GM19043 (cell line): ENCODE measurements around the gene B4GALT4.
"Not testable (repeated sequence)": the region's sequence is repeated elsewhere in the genome, so short reads cannot be mapped to it uniquely, and the experiment has no call there.

Source experiments
- ATAC-seq: cut with Tn5 transposase; IDR thresholded peaks from one replicate; pipeline ENCODE4 v1.9.1; 2021; ENCODE audit warnings: low read depth; ENCODE audit not compliant: unreplicated experiment

Gene B4GALT4, protein sequence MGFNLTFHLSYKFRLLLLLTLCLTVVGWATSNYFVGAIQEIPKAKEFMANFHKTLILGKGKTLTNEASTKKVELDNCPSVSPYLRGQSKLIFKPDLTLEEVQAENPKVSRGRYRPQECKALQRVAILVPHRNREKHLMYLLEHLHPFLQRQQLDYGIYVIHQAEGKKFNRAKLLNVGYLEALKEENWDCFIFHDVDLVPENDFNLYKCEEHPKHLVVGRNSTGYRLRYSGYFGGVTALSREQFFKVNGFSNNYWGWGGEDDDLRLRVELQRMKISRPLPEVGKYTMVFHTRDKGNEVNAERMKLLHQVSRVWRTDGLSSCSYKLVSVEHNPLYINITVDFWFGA

DNA sequence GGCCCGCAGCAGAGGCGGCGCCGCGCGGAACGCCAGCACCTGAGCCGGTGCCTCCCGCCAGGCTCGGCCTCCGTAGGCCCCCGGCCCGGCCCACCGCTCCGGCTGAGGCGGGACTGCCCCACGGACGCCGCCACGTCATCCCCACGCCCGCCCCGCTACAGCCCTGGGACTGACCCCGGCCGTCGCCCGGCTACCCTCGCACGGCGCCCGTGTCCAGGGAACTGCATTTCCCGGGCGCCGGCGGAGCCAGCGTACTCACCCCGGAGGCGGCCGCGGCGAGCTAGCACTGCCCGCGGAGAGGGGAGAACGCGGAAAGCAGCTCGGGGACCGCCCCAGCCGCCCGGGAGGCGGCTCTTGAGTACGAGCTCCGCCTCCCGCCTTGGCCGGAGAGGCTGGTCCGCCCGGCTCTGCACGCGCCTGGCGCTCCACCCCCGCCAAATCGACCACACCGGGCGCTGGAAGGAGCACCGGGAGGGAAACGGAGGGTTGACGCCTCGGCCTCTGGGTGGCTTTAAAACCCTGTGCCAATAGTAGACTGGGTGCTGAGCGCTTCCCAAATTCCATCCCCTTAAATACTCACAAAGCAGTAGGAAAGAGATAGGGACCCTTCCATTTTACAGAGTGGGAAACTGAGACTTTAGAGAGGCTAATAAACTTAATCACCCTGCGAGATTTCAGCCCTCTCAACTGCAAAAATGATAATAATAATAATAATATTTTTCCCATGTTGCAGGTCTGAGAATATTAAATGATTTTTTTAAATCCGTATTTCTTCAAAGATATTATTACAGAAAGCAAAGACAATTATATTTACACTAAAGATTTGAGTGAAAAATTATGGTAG, at the start of gene B4GALT4:
Gene B4GALT4 (minus strand): TSS at position 288 of the 844 bp plus-strand sequence. CDS start 10,779 bp downstream, outside the sequence.
- peak; percentile 82 for ATAC-seq

DNA sequence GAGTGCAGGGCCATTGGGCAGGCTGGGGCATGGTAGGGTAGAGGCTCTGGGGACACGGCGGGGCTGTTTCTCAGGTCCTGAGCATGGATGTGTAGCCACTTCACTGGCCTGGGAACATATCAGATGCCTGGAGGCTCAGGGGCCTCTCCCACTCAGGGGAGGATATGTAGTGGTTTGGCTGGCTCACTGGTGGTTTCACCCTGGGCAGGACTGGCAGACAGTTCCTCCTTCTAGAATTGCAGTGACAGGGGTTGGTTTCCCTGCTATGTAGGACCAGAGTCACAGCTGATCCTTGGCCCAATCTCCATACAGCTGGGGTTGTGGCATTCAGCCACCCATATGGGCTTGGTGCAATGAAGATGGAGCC, 48.7 kb upstream of the B4GALT4 start:
- no peak for ATAC-seq

DNA sequence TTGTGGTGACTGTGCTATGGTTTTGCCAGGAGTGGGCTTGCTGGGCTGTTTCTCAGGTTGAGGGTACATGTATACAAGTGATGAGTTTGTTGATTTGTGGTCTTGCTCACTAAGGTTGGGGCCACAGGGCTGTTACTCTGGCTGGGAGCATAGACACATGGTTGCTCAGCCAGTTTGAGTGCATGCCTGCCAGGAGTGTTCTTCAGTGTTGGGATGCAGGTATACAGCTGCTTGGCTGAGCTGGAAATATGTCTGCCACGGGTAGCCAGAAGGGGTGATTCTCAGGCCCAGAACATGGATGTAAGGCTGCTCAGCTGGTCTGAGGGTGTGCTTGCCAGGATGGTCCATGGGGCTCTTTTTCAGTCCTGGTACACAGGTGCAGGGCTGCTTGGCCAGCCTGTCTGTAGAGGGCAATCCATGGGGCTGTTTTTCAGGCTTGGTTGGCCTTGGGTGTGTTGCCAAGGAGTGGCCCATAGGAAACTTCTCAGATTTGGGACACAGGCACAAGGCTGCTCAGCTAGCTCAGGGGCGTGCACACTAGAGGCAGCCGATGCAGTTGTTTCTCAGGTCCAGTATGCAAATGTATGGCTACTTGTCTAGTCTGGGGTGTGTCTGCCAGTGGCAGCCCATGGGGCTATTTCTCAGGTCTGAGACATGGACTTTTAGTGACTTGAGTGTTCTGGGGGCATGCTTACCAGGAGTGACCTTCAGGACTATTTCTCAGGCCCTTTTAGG, 48.2 kb upstream of the B4GALT4 start:
- no peak for ATAC-seq

DNA sequence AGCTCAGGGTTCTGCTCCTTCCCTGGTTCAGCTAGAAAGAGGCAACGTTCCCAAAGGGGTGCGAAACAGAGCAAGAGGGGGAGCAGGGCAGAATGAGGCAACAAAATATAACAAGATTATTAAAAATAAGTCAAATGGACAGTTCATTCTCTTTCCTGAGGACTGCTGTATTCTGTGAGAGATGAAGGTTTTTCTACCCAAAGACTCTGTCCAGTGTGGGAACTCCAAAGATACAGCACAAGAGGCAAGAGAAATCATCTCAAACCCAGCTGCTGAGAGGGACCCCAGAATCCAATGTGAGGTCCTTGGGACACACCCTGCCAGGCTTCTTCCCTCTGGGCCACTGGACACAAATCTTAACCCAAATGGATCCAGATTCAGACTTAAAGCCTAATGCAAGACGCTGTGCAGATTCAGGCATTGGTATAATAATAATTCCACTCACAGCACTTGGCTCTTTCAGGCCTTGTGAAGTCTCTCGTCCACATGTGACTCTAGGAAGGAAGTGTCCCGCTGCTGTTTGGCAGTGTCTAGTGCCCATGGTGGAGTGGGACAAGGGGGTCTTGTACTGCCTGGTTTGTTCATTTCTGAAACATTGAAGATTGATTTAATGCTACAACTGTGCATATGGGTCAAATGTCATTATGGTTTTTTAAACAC, 39.0 kb upstream of the B4GALT4 start:
- no peak for ATAC-seq

DNA sequence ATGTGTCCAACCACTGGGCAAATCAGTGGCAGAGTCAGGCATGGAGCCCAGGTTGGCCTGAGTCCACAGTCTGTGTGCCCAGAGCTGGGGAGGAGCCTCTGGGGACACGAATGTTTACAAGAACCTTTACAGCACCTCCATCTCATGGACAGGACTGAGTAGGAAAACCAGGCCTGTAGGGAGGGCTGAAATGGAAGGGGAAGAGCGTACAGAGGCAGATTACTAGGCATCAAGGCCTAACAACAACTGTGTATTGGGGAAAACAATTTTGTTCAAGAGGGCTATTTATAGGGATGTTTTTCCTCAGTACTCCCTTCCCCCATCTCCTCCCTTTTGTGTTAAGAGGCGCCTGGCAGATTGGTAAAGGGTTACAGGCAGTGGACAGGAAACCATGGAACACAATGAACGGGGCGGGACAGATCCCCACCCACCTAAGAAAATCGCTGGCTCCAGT, 38.5 kb upstream of the B4GALT4 start:
- no peak for ATAC-seq

DNA sequence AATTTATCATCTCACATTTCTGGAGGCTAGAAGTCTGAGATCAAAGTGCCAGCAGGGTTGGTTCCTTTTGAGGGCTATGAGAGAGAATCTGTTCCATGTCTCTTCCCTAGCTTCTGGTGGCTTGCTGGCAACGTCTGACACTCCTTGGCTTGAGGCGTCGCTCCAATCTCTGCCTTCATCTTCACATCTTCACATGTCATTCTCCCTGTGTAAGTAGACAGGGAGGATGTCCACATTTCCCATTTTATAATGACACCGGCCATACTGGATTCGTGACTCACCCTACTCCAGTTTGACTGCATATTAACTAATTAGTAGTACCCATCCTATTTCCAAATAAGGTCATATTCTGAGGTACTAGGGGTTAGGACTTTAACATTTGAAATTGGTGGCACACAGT, 36.0 kb upstream of the B4GALT4 start:
- no peak for ATAC-seq

DNA sequence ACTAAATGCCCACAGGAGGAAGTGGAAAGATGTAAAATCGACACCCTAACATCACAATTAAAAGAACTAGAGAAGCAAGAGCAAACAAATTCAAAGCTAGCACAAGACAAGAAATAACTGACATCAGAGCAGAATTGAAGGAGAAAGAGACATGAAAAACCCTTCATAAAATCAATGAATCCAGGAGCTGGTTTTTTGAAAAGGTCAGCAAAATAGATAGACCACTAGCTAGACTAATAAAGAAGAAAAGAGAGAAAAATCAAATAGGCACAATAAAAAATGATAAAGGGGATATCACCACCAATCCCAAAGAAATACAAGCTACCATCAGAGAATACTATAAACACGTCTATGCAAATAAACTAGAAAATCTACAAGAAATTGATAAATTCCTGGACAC, 29.5 kb upstream of the B4GALT4 start:
- not testable (repeated sequence) for ATAC-seq

DNA sequence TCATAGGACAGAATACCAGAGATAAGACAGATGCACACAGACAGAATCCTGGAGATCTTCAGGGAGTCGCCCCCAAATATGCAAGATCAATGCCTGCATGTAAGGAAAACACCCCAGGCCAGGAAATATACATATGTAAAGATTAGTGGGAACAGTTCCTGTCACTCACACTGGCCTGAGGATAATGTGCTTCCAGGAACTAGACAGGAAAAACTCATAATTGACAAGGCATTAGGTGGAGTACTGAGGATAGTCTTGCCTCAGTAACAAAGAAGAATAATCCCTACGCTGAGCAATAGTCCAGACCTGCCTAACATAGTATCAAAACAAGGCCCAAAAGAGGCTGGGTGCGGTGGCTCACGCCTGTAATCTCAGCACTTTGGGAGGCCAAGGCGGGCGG, 20.4 kb upstream of the B4GALT4 start:
- no peak for ATAC-seq

DNA sequence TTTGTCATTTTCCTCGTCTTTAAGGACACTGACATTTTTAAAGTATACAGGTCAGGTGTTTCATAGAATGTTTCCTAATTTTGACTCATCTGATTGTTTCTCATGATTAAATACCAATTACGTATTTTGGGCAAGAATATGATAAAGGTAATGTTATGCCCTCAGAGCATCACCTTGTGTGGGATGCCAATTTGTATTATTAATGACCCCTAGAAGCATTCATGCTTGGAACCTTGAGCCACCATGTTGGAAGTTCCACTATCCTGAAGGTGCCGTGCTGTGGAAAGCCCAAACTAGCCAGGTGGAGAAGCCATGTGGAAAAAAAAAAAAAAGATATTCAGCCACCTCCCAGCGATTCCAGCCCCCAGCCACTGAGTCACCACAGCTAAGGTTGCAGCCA, 19.1 kb upstream of the B4GALT4 start:
- ATAC-seq: no peak

DNA sequence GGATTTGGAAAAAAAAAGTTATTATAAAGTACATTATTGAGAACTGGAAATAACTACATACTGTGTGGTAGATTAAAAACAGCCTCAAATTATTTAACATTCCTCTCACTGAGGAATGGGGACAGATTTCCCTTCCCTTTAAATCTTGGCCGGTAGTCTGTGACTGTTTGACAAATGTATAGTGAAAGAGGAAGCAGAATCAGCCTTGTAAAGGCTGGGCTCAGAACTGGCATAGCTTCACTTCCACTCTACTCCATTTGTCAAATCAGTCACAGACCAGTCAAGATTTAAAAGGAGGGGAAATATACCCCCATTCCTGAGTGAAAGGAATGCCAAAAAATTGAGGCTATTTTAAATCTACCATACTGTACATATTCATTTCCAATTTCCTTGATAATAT, 18.2 kb upstream of the B4GALT4 start:
- peak; percentile 93 for ATAC-seq

DNA sequence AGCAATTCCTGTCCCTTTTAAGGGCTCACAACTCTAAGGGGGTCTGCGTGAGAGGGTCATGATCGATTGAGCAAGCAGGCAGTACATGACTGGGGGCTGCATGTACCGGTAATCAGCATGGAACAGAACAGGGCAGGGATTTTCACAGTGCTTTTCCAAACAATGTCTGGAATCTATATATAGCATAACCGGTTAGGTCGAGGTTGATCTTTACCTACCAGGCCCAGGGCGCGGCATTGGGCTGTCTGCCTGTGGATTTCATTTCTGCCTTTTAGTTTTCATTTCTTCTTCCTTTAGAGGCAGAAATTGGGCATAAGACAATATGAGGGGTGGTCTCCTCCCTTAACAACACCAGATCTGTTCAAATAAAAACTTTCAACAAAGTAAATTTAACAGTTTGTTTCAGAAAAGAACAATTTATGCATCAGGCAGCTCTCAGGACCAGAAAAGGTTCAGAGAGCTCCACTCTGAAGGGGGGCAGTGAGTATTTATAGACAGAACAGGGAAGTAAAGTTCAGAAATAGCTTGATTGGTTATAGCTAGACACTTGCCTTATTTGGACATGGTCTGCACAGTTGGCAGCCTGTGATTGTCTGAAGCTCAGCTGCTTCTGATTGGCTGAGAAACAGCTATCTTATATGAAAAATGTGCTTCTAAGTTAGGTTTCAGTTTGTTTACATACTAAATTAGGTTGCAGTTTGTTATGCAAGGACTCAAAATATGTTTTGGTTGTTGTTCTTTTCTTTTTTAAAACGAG, 17.2 kb upstream of the B4GALT4 start:
- peak; percentile 46 for ATAC-seq

DNA sequence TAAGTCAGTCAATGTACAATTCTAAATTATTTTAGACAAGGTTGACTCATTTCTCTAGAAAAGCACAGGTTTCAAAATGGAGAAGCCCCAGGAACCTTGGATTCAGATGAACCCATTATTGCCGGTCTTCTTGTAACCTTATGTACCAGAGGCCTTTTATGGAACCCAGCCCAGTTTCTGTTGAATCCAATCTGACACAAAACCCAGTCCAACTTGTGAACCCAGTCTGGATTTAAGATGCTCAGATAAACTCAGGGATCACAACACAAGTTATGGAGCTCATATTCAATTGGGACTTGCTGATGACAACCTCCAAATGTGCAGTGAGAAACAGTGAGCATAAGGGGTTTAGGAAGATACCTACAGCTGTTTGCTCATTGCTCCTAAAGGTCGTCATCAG, 16.4 kb upstream of the B4GALT4 start:
- ATAC-seq: no peak

DNA sequence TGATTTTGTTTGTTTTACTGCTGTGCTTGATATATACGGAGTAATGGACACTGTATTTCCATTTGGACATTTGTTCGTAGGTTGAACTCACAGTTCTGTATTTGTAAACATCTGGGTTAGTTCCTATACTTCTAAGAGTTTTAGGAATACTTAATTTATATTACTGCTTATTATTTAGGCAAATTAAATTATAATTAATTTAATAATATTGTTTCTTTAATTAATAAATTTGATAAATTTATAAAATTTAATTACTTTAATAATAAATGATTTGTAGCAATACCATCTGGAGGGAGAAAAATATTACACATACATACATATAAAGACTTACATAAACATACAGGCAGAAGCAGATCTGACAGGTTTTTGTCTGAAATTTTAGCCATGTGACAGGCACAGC, 14.5 kb upstream of the B4GALT4 start:
- no peak for ATAC-seq

DNA sequence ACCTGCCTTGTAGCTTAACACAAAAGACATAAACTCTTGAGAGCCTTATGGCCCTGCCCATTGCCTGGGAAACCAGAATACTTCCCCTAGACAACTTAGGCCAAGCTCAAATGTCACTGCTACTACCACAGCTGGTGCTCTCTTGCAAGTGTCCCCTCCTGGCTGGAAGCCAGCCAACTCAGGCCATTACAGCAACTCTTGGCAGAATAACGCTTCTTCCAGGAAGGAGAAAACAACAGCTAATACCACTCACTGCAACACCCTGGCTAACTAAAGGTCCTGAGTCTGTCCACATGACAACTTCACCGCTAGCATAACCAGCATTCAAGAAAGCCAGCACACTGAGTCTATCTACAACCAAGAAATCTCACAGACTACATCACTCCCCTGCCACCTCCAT, 5.1 kb upstream of the B4GALT4 start:
- ATAC-seq: no peak

DNA sequence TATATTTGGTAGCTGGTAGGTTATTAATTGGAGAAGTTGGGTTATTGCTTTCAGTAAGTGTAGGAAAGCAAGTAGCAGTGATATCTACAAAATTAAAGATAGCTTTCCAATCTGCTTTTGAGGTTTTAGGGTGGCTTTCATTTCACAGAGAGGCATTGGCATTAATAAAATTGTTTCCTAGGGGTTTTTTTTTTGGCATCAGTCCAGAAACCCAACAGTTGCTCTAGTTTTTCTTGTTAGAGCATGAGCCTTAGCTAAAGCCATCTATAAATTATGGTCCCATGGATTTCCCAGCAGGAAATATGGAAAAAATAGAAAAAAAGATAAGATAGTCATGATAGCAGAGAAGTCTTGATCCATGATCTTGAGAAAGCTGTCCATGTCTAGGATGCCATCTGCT, 3.0 kb upstream of the B4GALT4 start:
- no peak for ATAC-seq

DNA sequence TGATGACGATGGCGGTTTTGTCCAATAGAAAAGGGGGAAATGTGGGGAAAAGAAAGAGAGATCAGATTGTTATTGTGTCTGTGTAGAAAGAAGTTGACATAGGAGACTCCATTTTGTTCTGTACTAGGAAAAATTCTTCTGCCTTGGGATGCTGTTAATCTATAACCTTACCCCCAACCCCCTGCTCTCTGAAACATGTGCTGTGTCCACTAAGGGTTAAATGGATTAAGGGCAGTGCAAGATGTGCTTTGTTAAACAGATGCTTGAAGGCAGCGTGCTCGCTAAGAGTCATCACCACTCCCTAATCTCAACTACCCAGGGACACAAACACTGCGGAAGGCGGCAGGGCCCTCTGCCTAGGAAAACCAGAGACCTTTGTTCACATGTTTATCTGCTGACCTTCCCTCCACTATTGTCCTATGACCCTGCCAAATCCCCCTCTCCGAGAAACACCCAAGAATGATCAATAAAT, 2.4 kb upstream of the B4GALT4 start:
- ATAC-seq: not testable (repeated sequence)

DNA sequence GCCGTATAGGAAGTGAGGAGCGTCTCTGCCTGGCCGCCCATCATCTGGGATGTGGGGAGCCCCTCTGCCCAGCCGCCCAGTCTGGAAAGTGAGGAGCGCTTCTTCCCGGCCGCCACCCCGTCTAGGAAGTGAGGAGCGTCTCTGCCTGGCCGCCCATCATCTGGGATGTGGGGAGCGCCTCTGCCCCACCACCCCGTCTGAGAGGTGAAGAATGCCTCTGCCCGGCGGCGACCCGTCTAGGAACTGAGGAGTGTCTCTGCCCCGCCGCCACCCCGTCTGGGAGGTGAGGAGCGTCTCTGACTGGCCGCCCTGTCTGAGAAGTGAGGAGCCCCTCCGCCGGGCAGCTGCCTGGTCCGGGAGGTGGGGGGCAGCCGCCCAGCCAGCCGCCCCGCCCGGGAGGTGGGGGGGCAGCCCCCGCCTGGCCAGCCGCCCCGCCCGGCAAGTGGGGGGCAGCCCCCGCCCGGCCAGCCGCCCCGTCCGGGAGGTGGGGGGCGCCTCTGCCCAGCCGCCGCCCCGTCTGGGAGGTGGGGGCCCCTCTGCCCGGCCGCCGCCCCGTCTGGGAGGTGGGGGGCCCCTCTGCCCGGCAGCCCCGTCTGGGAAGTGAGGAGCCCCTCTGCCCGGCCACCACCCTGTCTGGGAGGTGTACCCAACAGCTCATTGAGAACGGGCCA, 1.8 kb upstream of the B4GALT4 start:
- ATAC-seq: not testable (repeated sequence)

DNA sequence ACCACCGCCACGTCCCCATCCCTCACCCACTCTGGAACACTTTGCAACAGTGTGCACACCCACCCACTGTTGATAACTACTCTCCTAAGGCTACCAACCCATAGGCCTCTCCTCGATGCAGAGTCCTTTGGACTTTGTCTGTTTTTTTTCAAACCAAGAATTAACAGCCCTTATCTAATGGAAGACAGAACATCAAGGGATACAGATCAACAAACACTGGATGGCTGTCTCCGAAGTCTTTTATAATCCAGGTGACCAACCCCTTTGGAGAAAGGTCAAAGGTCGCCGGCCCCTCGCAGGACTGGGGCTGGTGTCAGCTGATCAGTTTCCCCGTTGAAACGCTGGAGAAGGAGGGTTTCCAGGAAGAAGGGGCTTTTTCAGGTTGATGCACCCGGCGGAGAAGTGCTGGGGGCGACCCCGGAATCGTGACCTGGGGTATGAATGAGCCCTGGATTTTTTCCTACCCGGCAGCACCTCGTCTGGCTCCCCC, 532 bp downstream of the B4GALT4 start:
- peak; percentile 11 for ATAC-seq

DNA sequence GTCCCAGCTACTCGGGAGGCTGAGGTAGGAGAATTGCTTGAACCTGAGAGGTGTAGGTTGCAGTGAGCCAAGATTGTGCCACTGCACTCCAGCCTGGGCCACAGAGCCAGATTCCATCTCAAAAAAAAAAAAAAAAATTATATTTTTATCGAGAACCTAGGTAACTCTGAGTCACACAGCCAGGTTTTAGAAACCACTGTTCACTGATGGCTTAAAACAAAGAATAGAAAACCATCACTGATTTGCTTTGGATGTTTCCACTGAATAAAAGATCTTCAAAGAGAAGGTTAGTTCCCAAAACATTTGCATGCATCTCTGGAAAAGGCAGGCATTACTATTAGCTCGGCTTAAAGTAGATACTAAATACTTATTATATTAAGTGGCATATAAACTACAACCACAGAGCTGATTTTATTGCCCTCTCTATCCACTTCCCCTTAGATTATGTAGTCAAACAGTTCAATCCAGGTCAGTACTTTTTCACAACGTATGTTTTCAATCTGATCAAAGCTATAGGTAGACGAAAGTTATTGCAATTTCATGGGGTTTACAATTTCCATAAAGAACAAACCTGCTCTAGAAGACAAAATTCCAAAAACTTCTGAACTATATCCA, 1.4 kb downstream of the B4GALT4 start:
- ATAC-seq: no peak
